ENCODE measurements around the gene ADCY9. TPM values are rescaled to one million over a fixed set of nuclear protein-coding genes. Genes with fewer than 3 reads are reported as not detected.
"Not testable (repeated sequence)": the region's sequence is repeated elsewhere in the genome, so short reads cannot be mapped to it uniquely, and the experiment has no call there.

Gene ADCY9
- total and polyA plus RNA-seq, 2 donors from 2014 or later, result 6.8 to 23.7 TPM

- Histone ChIP-seq H3K9me3 (ENCODE audit: control insufficient read depth in 2 of 3, insufficient read depth in 1 of 3, low read length in 3 of 3) (no peaks in the 10 kb centered on the region), H3K27me3 (ENCODE audit: control insufficient read depth, insufficient read depth, low read length) (no peaks in the 10 kb centered on the region), H3K9ac (ENCODE audit: low read length in 3 of 3) (no peak overlapping the region), H3K4me1 (ENCODE audit: control insufficient read depth in 2 of 3, insufficient read depth in 2 of 3, low read depth in 1 of 3, low read length in 3 of 3) (peaks cover 0 to 3% (median 0%) of the 10 kb centered on the region in 3 donors), H3K36me3 (ENCODE audit: control insufficient read depth in 2 of 3, insufficient read depth in 3 of 3, low read length in 3 of 3) (no peaks in the 10 kb centered on the region), H3K4me3 (ENCODE audit: low read length in 3 of 3) (no peak overlapping the region), H3K27ac (ENCODE audit: low read depth in 2 of 2, low read length in 2 of 2) (no peak overlapping the region)
- DNase-seq (peak in 1 of 5 donors; percentile 68), FAIRE-seq (no peak)
- TF ChIP-seq, protein P1, sequence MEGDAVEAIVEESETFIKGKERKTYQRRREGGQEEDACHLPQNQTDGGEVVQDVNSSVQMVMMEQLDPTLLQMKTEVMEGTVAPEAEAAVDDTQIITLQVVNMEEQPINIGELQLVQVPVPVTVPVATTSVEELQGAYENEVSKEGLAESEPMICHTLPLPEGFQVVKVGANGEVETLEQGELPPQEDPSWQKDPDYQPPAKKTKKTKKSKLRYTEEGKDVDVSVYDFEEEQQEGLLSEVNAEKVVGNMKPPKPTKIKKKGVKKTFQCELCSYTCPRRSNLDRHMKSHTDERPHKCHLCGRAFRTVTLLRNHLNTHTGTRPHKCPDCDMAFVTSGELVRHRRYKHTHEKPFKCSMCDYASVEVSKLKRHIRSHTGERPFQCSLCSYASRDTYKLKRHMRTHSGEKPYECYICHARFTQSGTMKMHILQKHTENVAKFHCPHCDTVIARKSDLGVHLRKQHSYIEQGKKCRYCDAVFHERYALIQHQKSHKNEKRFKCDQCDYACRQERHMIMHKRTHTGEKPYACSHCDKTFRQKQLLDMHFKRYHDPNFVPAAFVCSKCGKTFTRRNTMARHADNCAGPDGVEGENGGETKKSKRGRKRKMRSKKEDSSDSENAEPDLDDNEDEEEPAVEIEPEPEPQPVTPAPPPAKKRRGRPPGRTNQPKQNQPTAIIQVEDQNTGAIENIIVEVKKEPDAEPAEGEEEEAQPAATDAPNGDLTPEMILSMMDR (IDR thresholded peaks at IDR 0.05; ENCODE audit: borderline replicate concordance, extremely low read depth, insufficient read depth), result no peak
- intact Hi-C loops (cut with DNase I), result no loop called here
These were observed 169.6 kb downstream of the ADCY9 start for GRCh38 chr16:3946604-3947180.

GRCh38 chr16:3945751-3946603 lies 170.3 kb downstream of the ADCY9 start:
- no peak overlapping the region for H3K27ac ChIP-seq (ENCODE audit: low read depth in 2 of 2, low read length in 2 of 2)
- peak; percentile 71 to 96 (median 85) for DNase-seq
- intact Hi-C loops (cut with DNase I), result no loop called here

DNA sequence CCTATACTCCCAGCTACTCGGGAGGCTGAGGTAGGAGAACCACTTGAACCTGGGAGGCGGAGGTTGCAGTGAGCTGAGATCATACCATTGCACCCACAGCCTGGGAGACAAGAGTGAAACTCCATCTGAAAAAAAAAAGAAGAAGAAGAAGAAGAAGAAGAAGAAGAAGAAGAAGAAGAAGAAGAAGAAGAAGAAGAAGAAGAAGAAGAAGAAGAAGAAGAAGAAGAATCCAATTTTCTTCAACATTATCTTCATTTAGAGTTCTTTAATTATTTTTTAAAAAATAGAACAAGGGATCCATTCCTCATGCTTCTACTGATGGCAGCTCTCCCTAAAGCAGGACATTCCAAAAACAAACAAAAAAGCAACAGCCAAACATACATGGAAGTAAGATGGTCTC lies 171.8 kb downstream of the ADCY9 start:
- H3K27ac ChIP-seq (ENCODE audit: low read depth in 2 of 2, low read length in 2 of 2); DNase-seq; H3K4me3 ChIP-seq (ENCODE audit: low read length in 3 of 3); H3K9ac ChIP-seq (ENCODE audit: low read length in 3 of 3); intact Hi-C loops (cut with DNase I); H3K36me3 ChIP-seq (ENCODE audit: control insufficient read depth in 2 of 3, insufficient read depth in 3 of 3, low read length in 3 of 3); H3K4me1 ChIP-seq (ENCODE audit: control insufficient read depth in 2 of 3, insufficient read depth in 2 of 3, low read depth in 1 of 3, low read length in 3 of 3); FAIRE-seq; H3K27me3 ChIP-seq (ENCODE audit: control insufficient read depth, insufficient read depth, low read length); H3K9me3 ChIP-seq (ENCODE audit: control insufficient read depth in 2 of 3, insufficient read depth in 1 of 3, low read length in 3 of 3): not testable (repeated sequence)

More at GRCh38 chr16:3945751-3946603, 170.3 kb downstream of the ADCY9 start:
- H3K27me3 ChIP-seq (ENCODE audit: control insufficient read depth, insufficient read depth, low read length), result no peaks in the 10 kb centered on the region
- H3K4me1 ChIP-seq (ENCODE audit: control insufficient read depth in 2 of 3, insufficient read depth in 2 of 3, low read depth in 1 of 3, low read length in 3 of 3), result peaks cover 0 to 3% (median 0%) of the 10 kb centered on the region in 3 donors
- TF ChIP-seq, protein P1 (IDR thresholded peaks at IDR 0.05; ENCODE audit: borderline replicate concordance, extremely low read depth, insufficient read depth), result no peak
- no peaks in the 10 kb centered on the region for H3K9me3 ChIP-seq (ENCODE audit: control insufficient read depth in 2 of 3, insufficient read depth in 1 of 3, low read length in 3 of 3)
- no peak overlapping the region for H3K4me3 ChIP-seq (ENCODE audit: low read length in 3 of 3)
- H3K9ac ChIP-seq (ENCODE audit: low read length in 3 of 3), result no peak overlapping the region
- H3K36me3 ChIP-seq (ENCODE audit: control insufficient read depth in 2 of 3, insufficient read depth in 3 of 3, low read length in 3 of 3), result no peaks in the 10 kb centered on the region
- no peak for FAIRE-seq

DNA sequence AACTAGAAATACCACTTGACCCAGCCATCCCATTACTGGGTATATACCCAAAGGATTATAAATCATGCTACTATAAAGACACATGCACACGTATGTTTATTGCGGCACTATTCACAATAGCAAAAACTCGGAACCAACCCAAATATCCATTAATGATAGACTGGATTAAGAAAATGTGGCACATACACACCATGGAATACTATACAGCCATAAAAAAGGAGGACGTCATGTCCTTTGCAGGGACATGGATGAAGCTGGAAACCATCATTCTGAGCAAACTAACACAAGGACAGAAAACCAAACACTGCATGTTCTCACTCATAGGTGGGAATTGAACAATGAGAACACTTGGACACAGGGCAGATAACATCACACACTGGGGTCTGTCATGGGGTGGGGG lies 174.1 kb downstream of the ADCY9 start:
- DNase-seq; H3K9ac ChIP-seq (ENCODE audit: low read length in 3 of 3); H3K4me3 ChIP-seq (ENCODE audit: low read length in 3 of 3); FAIRE-seq; H3K36me3 ChIP-seq (ENCODE audit: control insufficient read depth in 2 of 3, insufficient read depth in 3 of 3, low read length in 3 of 3); H3K9me3 ChIP-seq (ENCODE audit: control insufficient read depth in 2 of 3, insufficient read depth in 1 of 3, low read length in 3 of 3); intact Hi-C loops (cut with DNase I); H3K27ac ChIP-seq (ENCODE audit: low read depth in 2 of 2, low read length in 2 of 2); H3K27me3 ChIP-seq (ENCODE audit: control insufficient read depth, insufficient read depth, low read length): not testable (repeated sequence)
- peaks cover 0 to 11% (median 0%) of the 10 kb centered on the region in 3 donors for H3K4me1 ChIP-seq (ENCODE audit: control insufficient read depth in 2 of 3, insufficient read depth in 2 of 3, low read depth in 1 of 3, low read length in 3 of 3)

Data from kidney (tissue), 14 donors.